ENCODE measurements around the gene KIF26B.

GRCh38 chr1:245195398-245195797 lies 40.6 kb downstream of the KIF26B start:
- TF ChIP-seq CTCF (IDR thresholded peaks at IDR 0.05; ENCODE audit: insufficient read depth, low read length, poor library complexity, severe bottlenecking), result no peak
- TF ChIP-seq EZH2phosphoT487 (conservative IDR thresholded peaks at IDR 0.05; ENCODE audit: low read length), result no peak

Measured in SU-DHL-6 (cell line).